Activated CD4-positive, alpha-beta T cell treated with anti-CD3 and anti-CD28 coated beads, Interleukin-2, amount 50 U/mL, for 48 hours (primary cell): Measurements from ENCODE around the gene CHD2.
"Not testable (repeated sequence)": the region's sequence is repeated elsewhere in the genome, so short reads cannot be mapped to it uniquely, and the experiment has no call there.

Experiments used
- DNase-seq, 2 experiments: peaks; one replicate each; pipeline ENCODE4 v3.0.0-alpha.2; 2020

CHD2 gene

GRCh38 chr15:93052090-93052879, 152.2 kb downstream of the CHD2 start:
- DNase-seq: peak in 1 of 2 experiments; percentile 15

- no peak for DNase-seq
These were observed 155.1 kb downstream of the CHD2 start for GRCh38 chr15:93055211-93055610.

- DNase-seq: no peak
These were observed 156.7 kb downstream of the CHD2 start for GRCh38 chr15:93056836-93057235.

- DNase-seq: no peak
These were observed 157.5 kb downstream of the CHD2 start for GRCh38 chr15:93057618-93058017.

GRCh38 chr15:93058128-93058527, 158.0 kb downstream of the CHD2 start:
- DNase-seq: no peak

GRCh38 chr15:93058904-93059427, 158.8 kb downstream of the CHD2 start:
- DNase-seq: no peak

- no peak for DNase-seq
These were observed 159.3 kb downstream of the CHD2 start for GRCh38 chr15:93059442-93059841.

GRCh38 chr15:93060336-93061248, 160.5 kb downstream of the CHD2 start:
- DNase-seq: no peak

GRCh38 chr15:93062628-93063261, 162.6 kb downstream of the CHD2 start:
- DNase-seq: not testable (repeated sequence)

GRCh38 chr15:93063262-93063671, 163.1 kb downstream of the CHD2 start:
- DNase-seq: no peak

GRCh38 chr15:93063796-93064690, 163.9 kb downstream of the CHD2 start:
- no peak for DNase-seq

GRCh38 chr15:93065641-93066045, 165.5 kb downstream of the CHD2 start:
- no peak for DNase-seq

- no peak for DNase-seq
These were observed 166.1 kb downstream of the CHD2 start for GRCh38 chr15:93066224-93066681.

- no peak for DNase-seq
These were observed 166.9 kb downstream of the CHD2 start for GRCh38 chr15:93066834-93067648.

- no peak for DNase-seq
These were observed 167.5 kb downstream of the CHD2 start for GRCh38 chr15:93067649-93068085.

GRCh38 chr15:93068581-93069199, 168.6 kb downstream of the CHD2 start:
- no peak for DNase-seq

- no peak for DNase-seq
These were observed 170.0 kb downstream of the CHD2 start for GRCh38 chr15:93070132-93070531.

GRCh38 chr15:93070551-93071296, 170.6 kb downstream of the CHD2 start:
- no peak for DNase-seq

GRCh38 chr15:93071469-93071936, 171.4 kb downstream of the CHD2 start:
- no peak for DNase-seq

GRCh38 chr15:93072011-93072410, 171.9 kb downstream of the CHD2 start:
- no peak for DNase-seq
